ENCODE measurements around the gene C19orf44. TPM values are rescaled to one million over a fixed set of nuclear protein-coding genes. Genes with fewer than 3 reads are reported as not detected.

C19orf44 gene
- total RNA-seq, 3 donors from 2014 or later, result 5.9 to 11.1 (median 6.4) TPM

DNA sequence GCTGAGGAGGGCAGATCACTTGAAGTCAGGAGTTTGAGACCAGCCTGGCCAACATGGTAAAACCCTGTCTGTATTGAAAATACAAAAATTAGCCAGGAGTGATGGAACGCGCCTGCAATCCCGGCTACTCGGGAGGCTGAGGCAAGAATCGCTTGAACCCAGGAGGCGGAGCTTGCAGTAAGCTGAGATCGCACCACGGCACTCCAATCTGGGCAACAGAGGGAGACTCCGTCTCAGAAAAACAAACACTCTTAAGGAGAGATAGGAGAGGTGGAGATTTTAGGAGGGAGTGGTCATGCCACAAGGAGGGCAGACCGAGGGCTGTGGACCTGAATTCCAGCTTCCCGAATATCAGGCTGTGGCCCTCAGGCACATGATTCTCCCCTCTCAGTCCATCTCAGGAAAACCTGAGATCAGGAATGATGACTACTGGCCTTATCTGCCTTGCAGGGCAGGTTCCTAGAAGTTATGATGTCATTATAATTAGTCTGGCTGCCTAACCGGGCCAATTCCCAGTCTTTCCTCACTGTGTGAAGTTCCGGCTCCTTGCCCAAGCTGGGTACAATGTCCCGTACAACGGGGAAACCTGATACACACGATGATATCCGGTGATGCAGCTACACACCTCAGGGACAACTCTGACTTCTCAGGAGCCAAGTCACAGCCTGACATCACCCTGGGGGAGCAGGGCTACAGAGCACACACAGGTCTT, 73.6 kb downstream of the C19orf44 start:
- Histone ChIP-seq H3K36me3 (no peaks in the 10 kb centered on the region), H3K4me1 (peaks cover 4 to 26% of the 10 kb centered on the region in 2 donors), H3K9me3 (no peaks in the 10 kb centered on the region), H3K27ac (peak overlapping the region; percentile 63 to 79), H3K4me3 (peak overlapping the region in 1 of 3 donors; percentile 29), H3K27me3 (no peaks in the 10 kb centered on the region)
- TF ChIP-seq POLR2A (IDR thresholded peaks at IDR 0.05), result no peak
- intact Hi-C loops (cut with DNase I; ENCODE audit: low total_unique reads), result no loop called here
- DNase-seq (ENCODE audit: low spot score in 2 of 2), result no peak

Other genes starting within 250 kb of the C19orf44 start
- gene KLF2, start 171.6 kb upstream of the C19orf44 start, total RNA-seq, result 10 to 100 TPM; 12.0 to 23.3 (median 21.8) TPM
- gene EPS15L1, start 24.4 kb upstream of the C19orf44 start, total RNA-seq, result 10 to 100 TPM; 17.3 to 40.2 (median 31.8) TPM
- gene CALR3, start 227 bp upstream of the C19orf44 start, total RNA-seq, result not detected
- gene CHERP, start 46.0 kb downstream of the C19orf44 start, total RNA-seq, result 1 to 10 TPM; 6.7 to 9.2 (median 8.0) TPM
- gene SLC35E1, start 76.0 kb downstream of the C19orf44 start, total RNA-seq, result 10 to 100 TPM; 33.0 to 44.9 (median 39.2) TPM
- 1 to 10 TPM; 5.6 to 10.0 (median 7.5) TPM for gene MED26, start 131.8 kb downstream of the C19orf44 start, total RNA-seq
- 100 to 1,000 TPM; 111 to 167 (median 142) TPM for gene SMIM7, start 163.8 kb downstream of the C19orf44 start, total RNA-seq
- gene TMEM38A, start 164.7 kb downstream of the C19orf44 start, total RNA-seq, result 1 to 10 TPM; 2.9 to 5.0 (median 3.1) TPM
- gene NWD1, start 223.5 kb downstream of the C19orf44 start, total RNA-seq, result 1 to 10 TPM in 1 of 3 donors, under 1 TPM in 1, not detected in 1; 0.33 to 1.6 TPM

All from breast epithelium (tissue), 4 donors.